ENCODE measurements around the gene AGTR2.
"Not testable (repeated sequence)": the region's sequence is repeated elsewhere in the genome, so short reads cannot be mapped to it uniquely, and the experiment has no call there.

The AGTR2 gene

GRCh38 chrX:116170511-116170910 is at the start of gene AGTR2:
AGTR2 (plus strand) TSS chrX:116170744; CDS start chrX:116172281, 1,537 bp downstream.
- DNase-seq, result no peak

DNA sequence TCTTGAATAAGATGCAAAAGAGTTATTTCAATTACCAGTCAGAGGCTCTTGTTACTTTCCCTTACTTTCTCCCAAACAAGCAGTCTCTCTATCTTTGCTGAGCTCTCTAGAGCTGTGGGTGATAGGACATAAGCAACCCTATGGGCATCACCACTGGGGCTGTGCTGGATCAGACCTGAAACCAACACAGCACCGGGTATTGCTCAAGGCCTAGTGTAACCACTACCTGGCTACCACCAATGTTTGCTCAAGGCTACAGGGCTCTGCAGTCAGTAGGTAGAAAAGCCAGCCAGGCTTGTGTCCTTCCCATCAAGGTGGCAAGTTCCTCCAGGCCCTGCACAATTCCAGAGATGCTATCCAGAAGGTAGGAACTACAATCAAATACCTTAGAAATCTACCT is 35.3 kb upstream of the AGTR2 start:
- no peak for DNase-seq

DNA sequence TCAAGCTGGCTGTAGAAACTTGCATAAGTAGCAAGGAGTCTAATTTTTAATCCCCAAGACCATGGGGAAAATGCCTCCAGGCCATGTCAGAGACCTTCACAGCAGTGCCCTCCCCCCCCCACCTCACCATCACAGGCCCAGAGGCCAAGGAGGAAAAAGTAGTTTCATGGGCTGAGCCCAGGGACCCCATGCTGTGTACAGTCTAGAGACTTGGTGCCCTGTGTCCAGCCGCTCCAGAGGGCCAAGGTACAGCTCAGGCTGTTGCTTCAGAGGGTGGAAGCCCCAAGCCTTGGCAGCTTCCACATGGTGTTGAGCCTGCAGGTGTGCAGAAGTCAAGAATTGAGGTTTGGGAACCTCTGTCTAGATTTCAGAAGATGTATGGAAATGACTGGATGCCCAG is 29.3 kb upstream of the AGTR2 start:
- DNase-seq, result not testable (repeated sequence)

- no peak for DNase-seq
Measured at GRCh38 chrX:116142976-116143375, 27.6 kb upstream of the AGTR2 start.

GRCh38 chrX:116172976-116173375 is 2.4 kb downstream of the AGTR2 start:
- no peak for DNase-seq

- DNase-seq, result no peak
Measured at GRCh38 chrX:116181300-116181699, 10.8 kb downstream of the AGTR2 start.

- DNase-seq, result no peak
Measured at GRCh38 chrX:116185163-116185562, 14.6 kb downstream of the AGTR2 start.

GRCh38 chrX:116194649-116195048 is 24.1 kb downstream of the AGTR2 start:
- no peak for DNase-seq

DNA sequence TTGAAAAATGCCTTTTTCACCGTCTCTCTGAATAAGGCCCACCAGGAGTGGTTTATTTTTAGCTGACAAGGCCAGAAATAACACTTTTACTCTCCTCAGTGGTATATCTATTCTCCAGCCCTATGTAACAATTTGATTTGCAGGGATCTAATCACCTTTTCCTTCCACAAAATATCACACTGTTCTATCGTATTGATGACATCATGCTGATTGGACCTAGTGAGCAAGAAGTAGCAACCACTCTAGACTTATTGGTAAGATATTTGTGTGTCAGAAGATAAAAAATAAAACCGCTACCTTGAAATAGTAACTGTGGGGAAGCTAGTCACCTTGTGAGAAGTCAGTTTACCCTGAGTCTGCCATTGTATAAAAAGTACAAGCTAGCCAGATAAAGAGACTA is 27.7 kb downstream of the AGTR2 start:
- no peak for DNase-seq

GRCh38 chrX:116198810-116199209 is 28.3 kb downstream of the AGTR2 start:
- no peak for DNase-seq

DNA sequence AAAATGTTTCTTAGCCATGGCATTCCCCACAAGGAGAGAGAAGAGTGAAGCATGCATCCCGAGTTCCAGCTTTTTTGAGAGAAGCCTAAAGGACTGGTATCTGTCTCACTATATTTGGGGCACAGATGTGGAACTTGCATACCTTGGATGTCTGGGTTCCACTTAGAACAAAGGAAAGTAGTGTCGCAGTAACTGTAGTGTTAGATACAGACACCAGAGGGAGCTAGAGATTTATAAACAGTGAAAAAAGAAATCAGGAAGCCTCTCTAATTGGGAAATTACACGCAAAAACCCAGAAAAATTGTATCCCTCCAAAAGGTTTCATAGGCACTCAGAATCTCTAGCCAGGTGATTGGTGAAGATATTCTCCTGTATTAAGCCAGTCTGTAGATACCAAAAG is 34.4 kb downstream of the AGTR2 start:
- peak; percentile 1 for DNase-seq

DNA sequence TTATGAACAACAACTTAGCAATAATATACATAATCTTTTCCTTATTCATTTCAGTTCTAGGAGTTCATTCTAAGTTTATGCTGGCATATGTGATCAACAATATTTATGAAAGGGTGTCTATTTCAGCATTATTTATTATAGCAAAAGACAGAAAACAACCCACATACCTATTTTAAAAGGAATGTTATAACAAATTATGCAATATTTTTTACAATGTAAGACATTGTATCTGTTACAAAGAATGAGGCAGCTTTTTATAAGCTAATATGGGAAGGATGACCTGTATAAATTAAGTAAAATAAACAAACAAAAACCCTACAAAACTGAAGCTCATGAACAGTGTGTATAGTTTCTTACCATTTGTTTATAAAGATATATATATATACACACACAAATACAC is 42.7 kb downstream of the AGTR2 start:
- no peak for DNase-seq

DNA sequence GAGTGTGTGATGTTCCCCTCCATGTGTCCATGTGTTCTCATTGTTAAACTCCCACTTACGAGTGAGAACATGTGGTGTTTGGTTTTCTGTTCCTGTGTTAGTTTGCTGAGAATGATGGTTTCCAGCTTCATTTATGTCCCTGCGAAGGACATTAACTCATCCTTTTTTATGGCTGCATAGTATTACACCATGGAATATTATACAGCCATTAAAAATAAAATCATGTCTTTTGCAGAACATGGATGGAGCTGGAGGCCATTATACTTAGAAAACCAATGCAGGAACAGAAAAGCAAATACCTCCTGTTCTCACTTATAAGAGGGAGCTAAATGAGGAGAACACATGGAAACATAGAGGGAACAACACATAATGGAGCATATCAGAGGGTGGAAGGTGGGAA is 46.5 kb downstream of the AGTR2 start:
- not testable (repeated sequence) for DNase-seq

Measured in fibroblast of upper back skin (primary cell).